ENCODE data around the gene CENPX. TPM values are rescaled to one million over a fixed set of nuclear protein-coding genes. Genes with fewer than 3 reads are reported as not detected.

The CENPX gene
- total RNA-seq, 1 donor from 2014 or later, result 41.3 TPM

GRCh38 chr17:82060001-82060380 lies 37.3 kb upstream of the CENPX start:
- no peak for TF ChIP-seq CTCF (IDR thresholded peaks at IDR 0.05)
- intact Hi-C loops (cut with DNase I), result no loop called here
- H3K27me3 ChIP-seq, result no peaks in the 10 kb centered on the region
- no peaks in the 10 kb centered on the region for H3K9me3 ChIP-seq
- H3K4me3 ChIP-seq, result no peak overlapping the region
- H3K4me1 ChIP-seq, result peaks cover 8 to 9% of the 10 kb centered on the region in 2 donors
- peaks cover 72 to 83% of the 10 kb centered on the region in 2 donors for H3K36me3 ChIP-seq
- DNase-seq (ENCODE audit: low spot score in 2 of 2), result no peak
- no peak overlapping the region for H3K27ac ChIP-seq

GRCh38 chr17:82059272-82060000 lies 36.8 kb upstream of the CENPX start:
- Histone ChIP-seq H3K4me3 (no peak overlapping the region), H3K9me3 (no peaks in the 10 kb centered on the region), H3K36me3 (peaks cover 77 to 88% of the 10 kb centered on the region in 2 donors), H3K27me3 (no peaks in the 10 kb centered on the region), H3K4me1 (peaks cover 2 to 4% of the 10 kb centered on the region in 2 donors), H3K27ac (no peak overlapping the region)
- intact Hi-C loops (cut with DNase I), result no loop called here
- DNase-seq (ENCODE audit: low spot score in 2 of 2), result no peak
- no peak for TF ChIP-seq CTCF (IDR thresholded peaks at IDR 0.05)

- no peak for TF ChIP-seq CTCF (IDR thresholded peaks at IDR 0.05)
- intact Hi-C loops (cut with DNase I), result no loop called here
- DNase-seq (ENCODE audit: low spot score in 2 of 2), result no peak
- Histone ChIP-seq H3K27me3 (no peaks in the 10 kb centered on the region), H3K36me3 (peaks cover 83 to 94% of the 10 kb centered on the region in 2 donors), H3K9me3 (no peaks in the 10 kb centered on the region), H3K4me1 (no peaks in the 10 kb centered on the region), H3K27ac (no peak overlapping the region), H3K4me3 (no peak overlapping the region)
Observed at GRCh38 chr17:82058855-82059249, 36.2 kb upstream of the CENPX start.

- Histone ChIP-seq H3K4me3 (no peak overlapping the region), H3K27ac (no peak overlapping the region), H3K27me3 (no peaks in the 10 kb centered on the region), H3K36me3 (peaks cover 82 to 95% of the 10 kb centered on the region in 2 donors), H3K9me3 (no peaks in the 10 kb centered on the region), H3K4me1 (no peaks in the 10 kb centered on the region)
- intact Hi-C loops (cut with DNase I), result no loop called here
- TF ChIP-seq CTCF (IDR thresholded peaks at IDR 0.05), result no peak
- no peak for DNase-seq (ENCODE audit: low spot score in 2 of 2)
Observed at GRCh38 chr17:82058230-82058854, 35.7 kb upstream of the CENPX start.

- peaks cover 70 to 82% of the 10 kb centered on the region in 2 donors for H3K36me3 ChIP-seq
- no peaks in the 10 kb centered on the region for H3K9me3 ChIP-seq
- no peak overlapping the region for H3K4me3 ChIP-seq
- intact Hi-C loops (cut with DNase I), result no loop called here
- H3K27ac ChIP-seq, result no peak overlapping the region
- peaks cover 8 to 10% of the 10 kb centered on the region in 2 donors for H3K4me1 ChIP-seq
- no peak for TF ChIP-seq CTCF (IDR thresholded peaks at IDR 0.05)
- no peak for DNase-seq (ENCODE audit: low spot score in 2 of 2)
- no peaks in the 10 kb centered on the region for H3K27me3 ChIP-seq
Observed at GRCh38 chr17:82056729-82057621, 34.3 kb upstream of the CENPX start.
